WTC11 (cell line): ENCODE measurements around the gene FCGR3A.
"Not testable (repeated sequence)": the region's sequence is repeated elsewhere in the genome, so short reads cannot be mapped to it uniquely, and the experiment has no call there.

ENCODE experiments used
- AFF4 ChIP-seq: sonication (generic); formaldehyde crosslinking; IDR thresholded peaks from 2 replicates; pipeline ENCODE4 v1.8.1; 2023; ENCODE audit warnings: mild to moderate bottlenecking, missing genetic modification reagents, borderline replicate concordance
- AR ChIP-seq: fragments of 250-450 bp; sonication (Bioruptor Pico); IDR thresholded peaks from 2 replicates; pipeline ENCODE4 v1.9.0; 2021; ENCODE audit warnings: mild to moderate bottlenecking
- ATF2 ChIP-seq: sonication (generic); formaldehyde crosslinking; IDR thresholded peaks from 2 replicates; pipeline ENCODE4 v1.8.1; 2022; ENCODE audit warnings: low read depth, missing genetic modification reagents, borderline replicate concordance
- CTCF ChIP-seq: fragments of 200-600 bp; IDR thresholded peaks from 2 replicates; pipeline ENCODE4 v1.8.0; 2022; ENCODE audit warnings: antibody characterized with exemption
- ELF4 ChIP-seq: sonication (generic); formaldehyde crosslinking; IDR thresholded peaks from 2 replicates; pipeline ENCODE4 v1.8.1; 2022; ENCODE audit warnings: low read depth, mild to moderate bottlenecking, moderate library complexity, missing genetic modification reagents
- FOXK1 ChIP-seq: sonication (generic); formaldehyde crosslinking; IDR thresholded peaks from 2 replicates; pipeline ENCODE4 v1.8.0; 2022; ENCODE audit warnings: mild to moderate bottlenecking, moderate library complexity, missing genetic modification reagents
- MAX ChIP-seq: sonication (generic); formaldehyde crosslinking; IDR thresholded peaks from 2 replicates; pipeline ENCODE4 v1.8.0; 2022; ENCODE audit warnings: mild to moderate bottlenecking, missing genetic modification reagents
- MLX ChIP-seq: sonication (generic); formaldehyde crosslinking; IDR thresholded peaks from 2 replicates; pipeline ENCODE4 v1.8.1; 2023; ENCODE audit warnings: mild to moderate bottlenecking, missing genetic modification reagents, moderate library complexity
- NFYB ChIP-seq: sonication (generic); formaldehyde crosslinking; conservative IDR thresholded peaks from 2 replicates; pipeline ENCODE4 v1.8.0; 2022; ENCODE audit warnings: low read depth, missing genetic modification reagents
- TCF7 ChIP-seq: sonication (generic); formaldehyde crosslinking; IDR thresholded peaks from 2 replicates; pipeline ENCODE4 v1.8.0; 2022; ENCODE audit warnings: mild to moderate bottlenecking, low read depth, missing genetic modification reagents, moderate library complexity
- TEAD4 ChIP-seq: sonication (generic); formaldehyde crosslinking; IDR thresholded peaks from 2 replicates; pipeline ENCODE4 v1.8.0; 2022; ENCODE audit warnings: mild to moderate bottlenecking, missing genetic modification reagents
- USF2 ChIP-seq: sonication (generic); formaldehyde crosslinking; IDR thresholded peaks from 2 replicates; pipeline ENCODE4 v1.8.1; 2023; ENCODE audit warnings: mild to moderate bottlenecking, missing genetic modification reagents, moderate library complexity
- ZNF512 ChIP-seq: sonication (generic); formaldehyde crosslinking; IDR thresholded peaks from 2 replicates; pipeline ENCODE4 v1.8.1; 2022; ENCODE audit warnings: missing genetic modification reagents, borderline replicate concordance
- ZNF671 ChIP-seq: fragments of 250-450 bp; sonication (Bioruptor Pico); IDR thresholded peaks from 2 replicates; pipeline ENCODE4 v1.8.0; 2021; ENCODE audit warnings: mild to moderate bottlenecking

GRCh38 chr1:161523817-161524741, 25.5 kb downstream of the FCGR3A start, which contains the start of gene HSPA6:
- TF ChIP-seq AR; USF2 (CRISPR knock-in tag); CTCF; ZNF671 (CRISPR knock-in tag); NFYB (CRISPR knock-in tag); MAX (CRISPR knock-in tag); ZNF512; AFF4; TEAD4 (CRISPR knock-in tag); ATF2 (CRISPR knock-in tag); MLX (CRISPR knock-in tag); FOXK1 (CRISPR knock-in tag); TCF7 (CRISPR knock-in tag); ELF4 (CRISPR knock-in tag): not testable (repeated sequence)
